GM23338 (cell line): Measurements from ENCODE around the gene ST14. TPM values are rescaled to one million over a fixed set of nuclear protein-coding genes. Genes with fewer than 3 reads are reported as not detected.

Experiments used
- ATAC-seq: fragments of 200-7000 bp; cut with Tn5 transposase; 3 replicates; pipeline ENCODE4 v1.9.1; 2020
- DNase-seq: peaks from one replicate; pipeline ENCODE4 v3.0.0-alpha.2; 2015; ENCODE audit warnings: low spot score
- H2AFZ ChIP-seq: fragments of 200-600 bp; sonication (generic); 2 replicates; pipeline ENCODE4 v1.8.0; 2016; ENCODE audit warnings: antibody characterized with exemption, mild to moderate bottlenecking, moderate library complexity
- H3F3A ChIP-seq: fragments of 200-600 bp; sonication (generic); replicated peaks from 2 replicates; pipeline ENCODE4 v1.8.0; 2017; ENCODE audit warnings: antibody characterized with exemption, mixed run types, low read depth
- H3K27ac ChIP-seq: fragments of 200-600 bp; sonication (generic); 2 replicates; pipeline ENCODE4 v1.6.1; 2016; ENCODE audit warnings: low read depth
- H3K27me3 ChIP-seq: fragments of 200-600 bp; sonication (generic); 2 replicates; pipeline ENCODE4 v1.8.0; 2016; ENCODE audit warnings: mild to moderate bottlenecking, mixed run types, moderate library complexity; ENCODE audit not compliant: insufficient read depth
- H3K36me3 ChIP-seq: fragments of 200-600 bp; sonication (generic); 2 replicates; pipeline ENCODE4 v1.8.0; 2016; ENCODE audit warnings: mild to moderate bottlenecking; ENCODE audit not compliant: insufficient read depth
- H3K4me1 ChIP-seq: fragments of 200-600 bp; sonication (generic); 2 replicates; pipeline ENCODE4 v1.8.0; 2016; ENCODE audit warnings: mild to moderate bottlenecking, moderate library complexity; ENCODE audit not compliant: insufficient read depth
- H3K4me2 ChIP-seq: fragments of 200-600 bp; sonication (generic); 2 replicates; pipeline ENCODE4 v1.7.1; 2017; ENCODE audit warnings: mixed run types
- H3K4me3 ChIP-seq: fragments of 200-600 bp; sonication (generic); 2 replicates; pipeline ENCODE4 v1.6.1; 2016; ENCODE audit warnings: mixed run types
- H3K79me2 ChIP-seq: fragments of 200-600 bp; sonication (generic); replicated peaks from 2 replicates; pipeline ENCODE4 v1.8.0; 2017; ENCODE audit warnings: mild to moderate bottlenecking; ENCODE audit not compliant: insufficient read depth
- H3K9me2 ChIP-seq: fragments of 200-600 bp; sonication (generic); 2 replicates; pipeline ENCODE4 v1.8.0; 2017; ENCODE audit not compliant: insufficient read depth
- H4K20me1 ChIP-seq: fragments of 200-600 bp; sonication (generic); replicated peaks from 2 replicates; pipeline ENCODE4 v1.8.0; 2017; ENCODE audit warnings: mild to moderate bottlenecking; ENCODE audit not compliant: insufficient read depth
- H3K27ac Mint-ChIP-seq: 2 replicates; pipeline ENCODE4 v1.8.0; 2020; ENCODE audit warnings: inconsistent platforms, mild to moderate bottlenecking, moderate library complexity, mixed read lengths
- H3K27me3 Mint-ChIP-seq: 3 replicates; pipeline ENCODE4 v1.8.0; 2022; ENCODE audit warnings: low read depth, mild to moderate bottlenecking, moderate library complexity, mixed read lengths, inconsistent platforms; ENCODE audit not compliant: insufficient read depth, poor library complexity
- H3K36me3 Mint-ChIP-seq: 3 replicates; pipeline ENCODE4 v1.8.0; 2021; ENCODE audit warnings: low read depth, mild to moderate bottlenecking, inconsistent platforms, moderate library complexity, mixed read lengths
- H3K4me1 Mint-ChIP-seq: 3 replicates; pipeline ENCODE4 v1.8.0; 2020; ENCODE audit warnings: mild to moderate bottlenecking, inconsistent platforms, mixed read lengths
- H3K4me3 Mint-ChIP-seq: 3 replicates; pipeline ENCODE4 v1.8.0; 2021; ENCODE audit warnings: moderate library complexity, mild to moderate bottlenecking, inconsistent platforms, mixed read lengths
- H3K9me3 Mint-ChIP-seq: 3 replicates; pipeline ENCODE4 v1.8.0; 2020; ENCODE audit warnings: moderate library complexity, mild to moderate bottlenecking, inconsistent platforms, mixed read lengths
- CREB1 ChIP-seq: fragments of 250-450 bp; sonication (Bioruptor Pico); IDR thresholded peaks from 2 replicates; pipeline ENCODE4 v1.5.0; 2020; ENCODE audit warnings: low read depth, mild to moderate bottlenecking, moderate library complexity
- CTCF ChIP-seq, 2 experiments: fragments of 200-600 bp in 1 of 2; sonication (generic) in 1 of 2; conservative IDR thresholded peaks; 2 replicates each; pipeline versions ENCODE4 v1.5.1 to v1.6.1; 2016 to 2017; ENCODE audit warnings: antibody characterized with exemption in 2 of 2, low read depth in 2 of 2, mild to moderate bottlenecking in 2 of 2, moderate library complexity in 1 of 2
- ETS1 ChIP-seq: IDR thresholded peaks from 2 replicates; pipeline ENCODE4 v1.6.1; 2016; ENCODE audit warnings: antibody characterized with exemption
- EZH2 ChIP-seq: fragments of 200-600 bp; sonication (generic); IDR thresholded peaks from one replicate; pipeline ENCODE4 v1.8.0; 2017; ENCODE audit warnings: antibody characterized with exemption, mild to moderate bottlenecking, low read depth; ENCODE audit not compliant: unreplicated experiment
- EZH2phosphoT487 ChIP-seq: fragments of 200-600 bp; sonication (generic); IDR thresholded peaks from one replicate; pipeline ENCODE4 v1.8.1; 2018; ENCODE audit warnings: antibody characterized with exemption; ENCODE audit not compliant: unreplicated experiment
- JUNB ChIP-seq: IDR thresholded peaks from one replicate; pipeline ENCODE4 v1.6.1; 2016; ENCODE audit warnings: antibody characterized with exemption; ENCODE audit not compliant: unreplicated experiment
- NANOG ChIP-seq: IDR thresholded peaks from 2 replicates; pipeline ENCODE4 v1.6.1; 2016; ENCODE audit warnings: antibody characterized with exemption, borderline replicate concordance
- POLR2AphosphoS5 ChIP-seq: IDR thresholded peaks from 2 replicates; pipeline ENCODE4 v1.6.1; 2016; ENCODE audit warnings: antibody characterized with exemption, low read depth
- STAT1 ChIP-seq: IDR thresholded peaks from one replicate; pipeline ENCODE4 v1.6.1; 2016; ENCODE audit warnings: antibody characterized with exemption; ENCODE audit not compliant: unreplicated experiment
- ZNF114 ChIP-seq: fragments of 250-450 bp; sonication (Bioruptor Pico); IDR thresholded peaks from 2 replicates; pipeline ENCODE4 v1.5.0; 2020; ENCODE audit warnings: mild to moderate bottlenecking, moderate library complexity
- ZNF331 ChIP-seq: fragments of 250-450 bp; sonication (Bioruptor Pico); IDR thresholded peaks from 2 replicates; pipeline ENCODE4 v1.5.0; 2020; ENCODE audit warnings: low read depth, mild to moderate bottlenecking, moderate library complexity
- ZNF462 ChIP-seq: fragments of 250-450 bp; sonication (Bioruptor Pico); IDR thresholded peaks from 2 replicates; pipeline ENCODE4 v1.5.0; 2020; ENCODE audit warnings: mild to moderate bottlenecking, moderate library complexity
- polyA plus RNA-seq: library from polyadenylated mRNA; unstranded; fragments of >200 nt; fragmentation: Nextera tagmentation; extraction: Ambion mirVana; gene quantifications from 2 replicates; pipeline ENCODE4 v1.2.1, GENCODE V29; 2016
- total RNA-seq: library from RNA; depleted of rRNA; stranded (reverse); fragments of >200 nt; shearing (Covaris generic); gene quantifications from 2 replicates; pipeline ENCODE4 v1.2.3, GENCODE V29; 2014

The ST14 gene
- total and polyA plus RNA-seq, 2 experiments from 2014 or later, result 7.9 to 32.7 TPM

GRCh38 chr11:130157101-130157500 lies 2.5 kb upstream of the ST14 start:
- TF ChIP-seq POLR2AphosphoS5 (no peak), ZNF114 (CRISPR knock-in tag) (no peak), EZH2phosphoT487 (no peak), STAT1 (no peak), CTCF (conservative IDR thresholded peaks at IDR 0.05; ENCODE audit: low read depth in 2 of 2) (no peak)
- Histone ChIP-seq H3K27me3 (peaks cover 48% of the 10 kb centered on the region), H3K36me3 (no peaks in the 10 kb centered on the region), H2AFZ (no peak overlapping the region), H3K4me1 (peaks cover 27% of the 10 kb centered on the region), H3K27ac (no peak overlapping the region), H3K4me2 (no peak overlapping the region), H3K9me2 (no peaks in the 10 kb centered on the region), H4K20me1 (no peaks in the 10 kb centered on the region), H3K4me3 (no peak overlapping the region), H3F3A (peaks cover 8% of the 10 kb centered on the region; the same call in 1 of the 2 replicates), H3K79me2 (peaks cover 5% of the 10 kb centered on the region; the same call in 1 of the 2 replicates)
- DNase-seq (no peak), ATAC-seq (no peak)
- peaks cover 41% of the 10 kb centered on the region for H3K4me1 Mint-ChIP-seq
- H3K9me3 Mint-ChIP-seq, result no peaks in the 10 kb centered on the region; the same call in 2 of the 3 replicates
- H3K4me3 Mint-ChIP-seq, result no peak overlapping the region
- no peaks in the 10 kb centered on the region; the same call in 2 of the 3 replicates for H3K36me3 Mint-ChIP-seq
- no peak overlapping the region for H3K27ac Mint-ChIP-seq
- H3K27me3 Mint-ChIP-seq, result peaks cover 37% of the 10 kb centered on the region

GRCh38 chr11:130157840-130158239 lies 1.7 kb upstream of the ST14 start:
- no peak for DNase-seq
- Mint-ChIP-seq H3K4me3 (no peak overlapping the region), H3K27me3 (peaks cover 37% of the 10 kb centered on the region), H3K27ac (no peak overlapping the region), H3K36me3 (no peaks in the 10 kb centered on the region; the same call in 2 of the 3 replicates), H3K9me3 (no peaks in the 10 kb centered on the region; the same call in 2 of the 3 replicates), H3K4me1 (peaks cover 47% of the 10 kb centered on the region)
- Histone ChIP-seq H4K20me1 (no peaks in the 10 kb centered on the region), H3K4me2 (no peak overlapping the region), H3K36me3 (no peaks in the 10 kb centered on the region), H3K27ac (no peak overlapping the region), H3K79me2 (peaks cover 8% of the 10 kb centered on the region; the same call in 1 of the 2 replicates), H2AFZ (no peak overlapping the region), H3K4me3 (no peak overlapping the region), H3K27me3 (peaks cover 48% of the 10 kb centered on the region), H3K9me2 (no peaks in the 10 kb centered on the region), H3K4me1 (peaks cover 27% of the 10 kb centered on the region), H3F3A (peaks cover 8% of the 10 kb centered on the region; the same call in 1 of the 2 replicates)
- ATAC-seq, result no peak
- no peak for TF ChIP-seq ZNF114 (CRISPR knock-in tag)
- TF ChIP-seq ETS1, result no peak
- TF ChIP-seq NANOG, result no peak
- no peak for TF ChIP-seq CREB1 (CRISPR knock-in tag)
- TF ChIP-seq ZNF462 (CRISPR knock-in tag), result no peak
- TF ChIP-seq ZNF331, result no peak
- no peak for TF ChIP-seq EZH2
- TF ChIP-seq STAT1, result no peak
- no peak for TF ChIP-seq JUNB
